DND-41 (cell line): ENCODE measurements around the gene GNAO1.

Source experiments
- ATAC-seq: fragments of 200-7000 bp; cut with Tn5 transposase; 3 replicates; pipeline ENCODE4 v1.9.1; 2021; ENCODE audit warnings: low read depth; ENCODE audit not compliant: insufficient read depth
- DNase-seq: peaks from one replicate; pipeline ENCODE4 v3.0.0-alpha.2; 2020
- H2AFZ ChIP-seq: 2 replicates; pipeline ENCODE4 v1.6.0; 2012; ENCODE audit warnings: low read depth, low read length
- H3K27ac ChIP-seq: 2 replicates; pipeline ENCODE4 v1.5.1; 2012; ENCODE audit warnings: low read length, inconsistent platforms
- H3K27me3 ChIP-seq: fragments of 200-600 bp; sonication (generic); 2 replicates; pipeline ENCODE4 v1.6.0; 2012; ENCODE audit warnings: low read length, mild to moderate bottlenecking, inconsistent platforms; ENCODE audit not compliant: insufficient read depth, poor library complexity
- H3K36me3 ChIP-seq: 2 replicates; pipeline ENCODE4 v1.5.1; 2012; ENCODE audit warnings: low read length, inconsistent platforms; ENCODE audit not compliant: insufficient read depth
- H3K4me1 ChIP-seq: 2 replicates; pipeline ENCODE4 v1.5.1; 2012; ENCODE audit warnings: mild to moderate bottlenecking, low read length; ENCODE audit not compliant: insufficient read depth
- H3K4me2 ChIP-seq: 2 replicates; pipeline ENCODE4 v1.6.0; 2012; ENCODE audit warnings: mild to moderate bottlenecking, moderate library complexity, low read length, inconsistent platforms; ENCODE audit not compliant: insufficient read depth
- H3K4me3 ChIP-seq, 2 experiments: fragments of 200-600 bp in 1 of 2; shearing (Covaris generic) in 1 of 2; 2 replicates each; pipeline ENCODE4 v1.5.1; 2012 to 2016; ENCODE audit warnings: inconsistent platforms in 2 of 2, low read length in 2 of 2, mild to moderate bottlenecking in 2 of 2, low read depth in 1 of 2, moderate library complexity in 1 of 2
- H3K79me2 ChIP-seq: 2 replicates; pipeline ENCODE4 v1.6.0; 2012; ENCODE audit warnings: low read length, inconsistent platforms; ENCODE audit not compliant: insufficient read depth
- H3K9ac ChIP-seq: 2 replicates; pipeline ENCODE4 v1.6.0; 2012; ENCODE audit warnings: low read depth, mild to moderate bottlenecking, inconsistent platforms, low read length, moderate library complexity
- H3K9me3 ChIP-seq: 2 replicates; pipeline ENCODE4 v1.5.1; 2012; ENCODE audit warnings: low read length, moderate library complexity, mild to moderate bottlenecking, inconsistent platforms; ENCODE audit not compliant: insufficient read depth, severe bottlenecking
- H4K20me1 ChIP-seq: 2 replicates; pipeline ENCODE4 v1.6.0; 2012; ENCODE audit warnings: low read length; ENCODE audit not compliant: insufficient read depth
- CTCF ChIP-seq: IDR thresholded peaks from 2 replicates; pipeline ENCODE4 v1.5.1; 2012; ENCODE audit warnings: borderline replicate concordance, low read length, moderate library complexity, mild to moderate bottlenecking; ENCODE audit not compliant: poor library complexity, severe bottlenecking; ENCODE audit errors: extremely low read depth
- EZH2 ChIP-seq: IDR thresholded peaks from 3 replicates; pipeline ENCODE4 v1.6.1; 2012; ENCODE audit warnings: borderline replicate concordance, low read depth, mild to moderate bottlenecking, moderate library complexity, low read length, inconsistent platforms; ENCODE audit not compliant: severe bottlenecking

The GNAO1 gene

GRCh38 chr16:56355786-56356275 is 164.5 kb downstream of the GNAO1 start:
- Histone ChIP-seq H3K9me3 (no peaks in the 10 kb centered on the region), H3K27me3 (no peaks in the 10 kb centered on the region), H3K4me1 (no peaks in the 10 kb centered on the region), H3K79me2 (no peaks in the 10 kb centered on the region), H3K27ac (no peak overlapping the region), H3K9ac (no peak overlapping the region), H3K4me3 (no peak overlapping the region), H3K4me2 (no peak overlapping the region), H4K20me1 (no peaks in the 10 kb centered on the region; the same call in 1 of the 2 replicates), H3K36me3 (peaks cover 7% of the 10 kb centered on the region), H2AFZ (no peak overlapping the region)
- DNase-seq (no peak), ATAC-seq (no peak)
- TF ChIP-seq EZH2 (no peak), CTCF (no peak)

- no peaks in the 10 kb centered on the region; the same call in 1 of the 2 replicates for H4K20me1 ChIP-seq
- no peak overlapping the region for H3K4me3 ChIP-seq
- H3K9me3 ChIP-seq, result no peaks in the 10 kb centered on the region
- peaks cover 12% of the 10 kb centered on the region for H3K36me3 ChIP-seq
- H3K4me2 ChIP-seq, result no peak overlapping the region
- no peaks in the 10 kb centered on the region for H3K27me3 ChIP-seq
- no peak overlapping the region for H2AFZ ChIP-seq
- DNase-seq (no peak), ATAC-seq (no peak)
- no peaks in the 10 kb centered on the region for H3K4me1 ChIP-seq
- H3K9ac ChIP-seq, result no peak overlapping the region
- no peaks in the 10 kb centered on the region for H3K79me2 ChIP-seq
- TF ChIP-seq CTCF (no peak), EZH2 (no peak)
- no peak overlapping the region for H3K27ac ChIP-seq
Measured at GRCh38 chr16:56356276-56357240, 165.3 kb downstream of the GNAO1 start.

- Histone ChIP-seq H3K79me2 (no peaks in the 10 kb centered on the region), H3K27ac (no peak overlapping the region), H3K27me3 (no peaks in the 10 kb centered on the region), H3K4me2 (no peak overlapping the region), H3K4me3 (no peak overlapping the region), H2AFZ (no peak overlapping the region), H3K9ac (no peak overlapping the region), H3K9me3 (no peaks in the 10 kb centered on the region), H4K20me1 (no peaks in the 10 kb centered on the region; the same call in 1 of the 2 replicates), H3K36me3 (peaks cover 19% of the 10 kb centered on the region), H3K4me1 (no peaks in the 10 kb centered on the region)
- ATAC-seq (no peak), DNase-seq (no peak)
- TF ChIP-seq EZH2 (no peak), CTCF (no peak)
Measured at GRCh38 chr16:56357241-56357764, 166.0 kb downstream of the GNAO1 start.
